ENCODE data around the gene QRFP.

Gene QRFP

DNA sequence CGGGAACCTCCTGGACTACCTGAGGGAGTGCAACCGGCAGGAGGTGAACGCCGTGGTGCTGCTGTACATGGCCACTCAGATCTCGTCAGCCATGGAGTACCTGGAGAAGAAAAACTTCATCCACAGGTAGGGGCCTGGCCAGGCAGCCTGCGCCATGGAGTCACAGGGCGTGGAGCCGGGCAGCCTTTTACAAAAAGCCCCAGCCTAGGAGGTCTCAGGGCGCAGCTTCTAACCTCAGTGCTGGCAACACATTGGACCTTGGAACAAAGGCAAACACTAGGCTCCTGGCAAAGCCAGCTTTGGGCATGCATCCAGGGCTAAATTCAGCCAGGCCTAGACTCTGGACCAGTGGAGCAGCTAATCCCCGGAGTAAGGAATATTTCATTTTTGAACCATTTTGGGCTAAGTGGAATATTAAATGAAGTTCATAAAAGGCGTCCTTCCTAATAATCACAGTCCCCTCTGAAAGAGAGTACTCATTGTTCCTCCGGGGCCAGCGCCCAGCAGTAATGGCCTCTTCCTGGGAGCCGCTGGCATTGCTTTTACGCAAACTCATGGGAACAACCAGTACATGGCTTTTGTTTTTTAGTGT lies 23.6 kb downstream of the QRFP start:
- DNase-seq: peak in 35 of 51 donors; percentile 19 to 79 (median 60)

DNA sequence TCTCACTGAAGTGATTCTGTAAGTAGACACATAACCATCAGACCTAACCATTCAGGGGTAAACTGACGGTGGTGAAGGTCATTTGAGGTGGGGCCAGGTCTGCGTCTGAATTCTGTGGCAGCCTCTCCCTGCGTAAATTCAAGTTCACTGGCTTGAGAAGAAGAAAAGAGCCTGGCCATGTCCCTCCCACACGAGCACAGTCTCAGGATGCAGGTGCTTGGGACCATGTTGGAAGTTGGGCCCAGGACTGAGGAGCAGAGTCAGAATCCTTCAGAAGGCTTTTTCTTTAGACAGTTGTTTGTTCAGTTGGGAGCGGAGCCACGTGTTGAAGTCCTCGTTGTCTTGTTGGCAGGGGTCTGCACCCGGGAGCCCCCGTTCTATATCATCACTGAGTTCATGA lies 24.1 kb downstream of the QRFP start:
- no peak for DNase-seq

DNA sequence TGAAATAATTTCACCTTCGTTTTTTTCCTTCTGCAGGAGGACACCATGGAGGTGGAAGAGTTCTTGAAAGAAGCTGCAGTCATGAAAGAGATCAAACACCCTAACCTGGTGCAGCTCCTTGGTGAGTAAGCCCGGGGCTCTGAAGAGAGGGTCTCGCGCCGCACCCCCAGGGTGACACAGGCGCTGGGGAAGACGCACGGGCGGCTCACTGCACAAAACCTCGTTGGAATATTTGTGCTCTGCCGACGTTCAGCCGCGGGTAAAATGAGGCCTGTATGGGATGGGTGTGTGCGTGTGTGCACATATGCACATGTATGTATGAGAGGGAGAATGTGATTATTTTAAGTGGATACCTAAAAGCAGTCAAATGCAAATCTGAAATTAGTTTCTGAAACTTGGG lies 24.5 kb downstream of the QRFP start:
- no peak for DNase-seq

DNA sequence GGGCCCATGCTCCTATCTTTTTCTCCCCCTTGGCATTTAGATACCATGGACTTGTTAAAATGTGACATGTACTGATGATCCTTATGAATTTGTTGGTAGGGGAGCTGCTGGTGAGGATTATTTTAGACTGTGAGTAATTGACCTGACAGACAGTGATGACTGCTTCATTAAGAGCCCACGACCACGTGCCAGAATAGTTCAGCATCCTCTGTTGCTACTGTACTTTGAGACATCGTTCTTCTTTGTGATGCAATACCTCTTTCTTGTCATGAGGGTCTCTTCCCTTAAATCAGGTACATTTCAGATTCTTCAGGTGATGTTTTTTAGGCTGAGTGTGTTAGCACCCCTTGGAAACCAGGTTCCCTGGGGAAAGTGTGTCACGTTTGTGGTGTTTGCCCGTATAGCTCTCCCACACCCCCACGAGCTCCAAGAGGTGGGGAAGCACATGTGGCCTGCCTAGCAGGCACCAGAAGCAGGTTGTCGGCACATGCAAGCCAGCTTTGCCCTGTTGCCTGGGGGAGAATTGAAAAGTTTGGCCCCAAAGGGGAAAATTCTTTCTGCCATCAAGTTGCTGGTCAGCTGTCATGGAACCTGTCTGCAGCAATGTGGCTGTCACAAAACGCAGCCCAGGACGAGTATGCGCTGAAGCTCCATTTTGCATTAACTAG lies 25.1 kb downstream of the QRFP start:
- DNase-seq: no peak

DNA sequence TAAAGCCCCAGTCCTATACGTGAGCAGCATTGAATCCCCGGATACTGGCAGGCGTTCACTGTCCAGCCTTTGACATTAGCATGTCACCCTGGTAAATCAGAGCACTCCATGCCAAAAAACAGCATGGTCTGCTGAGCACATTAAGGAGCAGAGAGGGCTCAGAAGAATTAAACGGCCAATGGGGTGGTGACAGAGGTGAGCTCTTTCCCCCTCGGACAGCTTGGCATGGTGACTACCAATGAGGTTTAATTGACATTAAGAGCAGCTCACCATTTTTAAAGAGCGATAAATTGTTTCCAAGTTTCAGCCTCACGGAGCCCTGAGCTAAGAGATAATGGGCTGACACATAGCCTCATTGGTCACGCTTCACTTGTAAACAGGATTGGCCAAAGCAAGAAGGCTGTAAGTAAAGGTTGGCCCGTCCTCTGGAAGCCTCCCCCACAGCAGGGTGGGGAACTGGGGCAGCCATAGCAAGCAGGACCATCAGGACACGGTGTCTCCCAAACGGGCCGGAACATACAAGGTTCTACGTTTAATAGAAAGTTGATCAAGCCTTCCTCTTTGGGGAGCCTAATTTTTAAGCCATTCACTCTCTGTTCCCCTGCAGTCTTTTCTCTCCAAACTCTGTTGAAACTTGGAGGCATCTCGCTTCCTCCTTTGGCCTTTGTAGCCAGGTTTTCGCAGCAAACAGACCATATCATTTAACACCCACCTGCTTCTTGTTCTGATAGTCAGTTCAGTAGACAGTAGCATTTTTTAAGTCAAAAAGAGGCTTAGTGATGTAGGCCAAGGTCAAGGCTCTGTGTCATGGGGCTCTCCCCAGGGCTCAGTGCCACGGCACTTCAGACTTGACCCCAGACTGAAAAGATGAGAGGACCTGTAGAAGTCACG lies 25.9 kb downstream of the QRFP start:
- peak in 1 of 51 donors; percentile 24 for DNase-seq

DNA sequence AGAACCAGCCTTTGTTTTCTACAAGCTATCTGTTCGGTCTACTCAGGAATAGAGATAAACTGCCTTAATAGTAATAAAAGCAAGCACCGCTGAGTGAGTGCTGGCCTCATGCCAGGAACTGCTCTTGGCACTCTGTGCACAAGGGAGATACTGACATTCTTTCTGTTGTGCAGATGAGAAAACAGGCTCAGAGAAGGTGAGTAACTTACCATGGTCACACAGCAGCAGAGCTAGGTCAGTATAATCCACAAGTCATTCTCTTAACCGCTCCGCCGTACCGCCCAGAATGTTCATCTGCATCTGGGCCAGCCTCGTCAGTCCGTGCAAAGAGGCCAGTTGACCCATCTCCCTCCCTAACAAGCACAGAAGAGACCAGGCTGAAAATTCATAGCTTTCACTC lies 27.4 kb downstream of the QRFP start:
- DNase-seq: peak in 2 of 51 donors; percentile 26 to 38

DNA sequence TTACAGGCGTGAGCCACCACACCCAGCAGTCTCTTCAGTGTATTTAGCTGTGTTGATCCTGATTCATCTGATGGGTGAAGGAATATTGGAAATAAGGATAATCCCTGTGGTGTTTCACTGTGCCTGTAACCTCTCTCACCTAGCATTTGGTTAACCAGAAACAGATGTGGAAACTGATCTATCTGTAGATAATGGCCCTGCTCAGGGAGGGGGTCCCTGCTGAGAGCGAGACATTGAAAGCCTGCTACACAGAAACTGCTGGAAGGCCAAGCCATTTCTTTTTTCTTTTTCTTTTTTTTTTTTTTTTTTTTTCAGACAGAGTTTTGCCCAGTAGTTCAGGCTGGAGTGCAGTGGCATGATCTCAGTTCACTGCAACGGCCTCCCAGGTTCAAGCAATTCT lies 28.4 kb downstream of the QRFP start:
- DNase-seq: no peak

DNA sequence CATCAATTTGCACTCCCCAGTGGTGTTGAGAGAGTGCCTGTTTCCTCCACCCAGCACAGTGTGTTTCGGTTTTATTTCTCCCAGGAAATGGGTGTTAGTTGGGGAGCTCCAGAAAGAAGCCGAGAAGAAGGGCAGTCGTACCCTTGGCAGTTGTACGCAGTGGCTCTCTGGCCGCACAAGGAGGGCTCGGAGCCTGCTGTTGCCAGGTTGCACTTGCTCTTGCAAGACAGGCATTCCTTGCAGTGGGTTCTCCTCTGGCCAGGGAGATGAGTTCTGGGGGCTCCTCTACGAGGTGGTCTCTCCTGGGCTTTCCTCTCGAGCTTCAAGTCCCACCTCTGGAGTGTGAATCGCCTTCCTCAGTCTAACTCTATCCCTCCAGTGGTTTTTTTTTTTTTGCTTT lies 29.1 kb downstream of the QRFP start:
- peak in 7 of 51 donors; percentile 26 to 41 (median 31) for DNase-seq

DNA sequence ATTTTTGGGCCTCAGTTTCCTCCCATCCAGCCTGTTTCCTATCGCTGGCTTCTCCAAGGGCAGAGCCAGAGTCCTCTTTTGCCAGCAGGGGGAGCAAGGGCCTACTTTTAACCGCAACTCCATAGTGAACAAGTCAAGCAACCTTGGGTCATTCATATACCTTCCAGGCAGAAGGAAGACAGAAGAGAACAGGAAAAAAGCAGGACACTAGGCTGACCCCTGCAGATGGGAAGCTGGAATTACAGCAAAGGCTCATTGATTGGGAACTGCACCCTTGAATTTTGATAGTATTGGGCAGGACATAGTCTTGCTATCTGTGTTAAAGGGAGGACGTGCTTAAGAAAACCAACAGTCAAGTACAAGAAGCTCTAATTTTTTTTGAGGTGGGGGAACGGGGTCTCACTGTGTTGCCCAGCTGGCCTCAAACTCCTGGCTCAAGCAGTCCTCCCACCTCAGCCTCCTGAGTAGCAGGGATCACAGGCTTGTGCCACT lies 30.1 kb downstream of the QRFP start:
- DNase-seq: peak in 24 of 51 donors; percentile 13 to 68 (median 44)

DNA sequence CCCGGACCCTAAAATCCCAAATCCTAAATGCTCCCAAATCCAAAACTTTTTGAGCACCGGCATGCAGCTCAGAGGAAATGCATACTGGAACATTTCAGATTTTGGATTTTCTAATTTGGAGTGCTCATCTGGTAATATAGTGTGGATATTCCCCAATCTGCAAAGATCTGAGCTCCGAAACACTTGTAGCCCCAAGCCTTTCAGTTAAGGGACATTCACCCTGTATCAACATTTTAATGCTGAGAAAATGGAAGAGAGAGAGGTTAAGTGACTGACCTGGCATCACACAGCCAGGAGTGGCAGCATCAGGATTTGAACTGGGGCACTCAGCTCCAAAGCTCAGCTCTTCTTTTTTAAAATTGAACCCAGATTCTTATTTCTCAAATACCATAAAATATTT lies 30.7 kb downstream of the QRFP start:
- DNase-seq: no peak

DNA sequence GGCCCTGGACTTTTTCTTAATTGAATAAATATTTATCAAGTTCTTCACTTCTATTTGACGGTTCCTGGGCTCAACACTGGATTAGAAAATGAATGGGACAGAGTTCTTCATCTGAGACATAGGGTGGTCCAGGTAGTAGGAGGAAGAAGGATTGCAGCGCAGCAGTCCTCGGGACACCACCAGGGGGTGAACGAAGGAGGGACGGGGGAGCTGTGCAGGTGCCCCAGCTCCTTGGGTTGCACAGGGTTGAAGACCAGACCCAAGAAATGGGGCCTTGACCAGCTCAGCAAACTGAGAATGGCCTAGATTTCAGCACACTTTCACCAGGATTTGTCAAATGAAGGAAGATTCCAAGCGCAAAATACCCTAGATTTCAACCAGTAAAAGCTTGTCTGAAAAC lies 32.1 kb downstream of the QRFP start:
- no peak for DNase-seq

DNA sequence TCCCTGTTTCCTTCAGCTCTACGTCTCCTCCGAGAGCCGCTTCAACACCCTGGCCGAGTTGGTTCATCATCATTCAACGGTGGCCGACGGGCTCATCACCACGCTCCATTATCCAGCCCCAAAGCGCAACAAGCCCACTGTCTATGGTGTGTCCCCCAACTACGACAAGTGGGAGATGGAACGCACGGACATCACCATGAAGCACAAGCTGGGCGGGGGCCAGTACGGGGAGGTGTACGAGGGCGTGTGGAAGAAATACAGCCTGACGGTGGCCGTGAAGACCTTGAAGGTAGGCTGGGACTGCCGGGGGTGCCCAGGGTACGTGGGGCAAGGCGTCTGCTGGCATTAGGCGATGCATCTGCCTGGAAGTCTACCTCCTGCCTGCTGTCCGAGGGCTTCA lies 33.9 kb downstream of the QRFP start:
- DNase-seq: no peak

DNA sequence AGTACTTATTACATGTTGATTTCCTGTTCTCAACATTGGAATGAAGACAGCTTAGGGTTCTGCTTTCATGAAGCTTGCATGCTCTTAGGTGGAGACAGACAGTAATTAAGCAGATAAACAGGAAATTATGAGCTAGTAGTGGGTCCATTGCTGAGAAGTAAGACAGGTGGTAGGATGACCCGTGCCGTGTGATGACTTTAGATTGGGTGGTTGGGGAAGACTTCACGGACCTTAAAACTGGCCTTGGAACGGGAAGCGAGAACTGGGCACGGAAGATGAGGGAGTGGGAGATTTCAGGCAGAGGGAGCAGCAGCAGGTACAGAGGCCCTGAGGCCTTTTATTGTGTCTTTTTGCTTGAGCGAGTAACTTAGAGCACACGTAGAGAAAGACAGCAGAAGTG lies 34.4 kb downstream of the QRFP start:
- no peak for DNase-seq

DNA sequence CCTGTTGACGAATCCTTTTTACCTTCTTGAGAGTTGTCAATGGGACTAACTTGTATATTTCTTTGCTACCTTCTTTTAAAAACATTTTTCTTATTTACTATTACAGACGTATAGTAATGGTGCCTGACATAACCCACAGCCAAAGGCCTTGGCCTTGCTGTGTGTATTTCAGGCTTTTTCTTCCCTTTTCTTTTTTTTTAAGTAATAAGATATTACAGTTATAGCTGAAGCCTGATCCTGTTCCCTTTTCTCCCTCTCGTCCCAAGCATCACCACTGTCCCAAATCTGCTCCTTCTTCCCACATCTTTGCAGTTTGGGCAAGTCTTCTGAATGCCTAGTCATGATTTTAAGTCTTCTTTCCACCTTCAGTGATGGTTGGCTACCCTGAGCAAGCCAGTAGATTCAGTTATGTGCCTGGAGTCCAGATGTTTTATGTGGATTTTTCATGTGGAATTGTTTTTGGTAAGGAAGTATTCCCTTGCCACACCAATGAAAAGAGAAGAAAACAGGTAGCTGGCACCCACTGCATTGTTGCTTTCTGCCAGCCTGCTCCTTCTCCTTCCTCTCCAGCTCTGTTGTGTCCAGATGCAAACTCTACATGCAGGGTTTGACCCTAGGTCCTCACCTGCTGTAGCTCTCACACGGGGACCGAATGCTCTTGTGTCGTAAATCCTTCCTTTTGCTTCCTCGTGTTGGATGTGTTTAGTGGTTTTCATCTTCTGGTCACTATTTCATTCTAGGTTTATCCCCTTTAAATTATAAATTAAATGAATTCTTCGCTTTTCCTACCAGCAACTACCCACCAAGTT lies 35.0 kb downstream of the QRFP start:
- DNase-seq: no peak

DNA sequence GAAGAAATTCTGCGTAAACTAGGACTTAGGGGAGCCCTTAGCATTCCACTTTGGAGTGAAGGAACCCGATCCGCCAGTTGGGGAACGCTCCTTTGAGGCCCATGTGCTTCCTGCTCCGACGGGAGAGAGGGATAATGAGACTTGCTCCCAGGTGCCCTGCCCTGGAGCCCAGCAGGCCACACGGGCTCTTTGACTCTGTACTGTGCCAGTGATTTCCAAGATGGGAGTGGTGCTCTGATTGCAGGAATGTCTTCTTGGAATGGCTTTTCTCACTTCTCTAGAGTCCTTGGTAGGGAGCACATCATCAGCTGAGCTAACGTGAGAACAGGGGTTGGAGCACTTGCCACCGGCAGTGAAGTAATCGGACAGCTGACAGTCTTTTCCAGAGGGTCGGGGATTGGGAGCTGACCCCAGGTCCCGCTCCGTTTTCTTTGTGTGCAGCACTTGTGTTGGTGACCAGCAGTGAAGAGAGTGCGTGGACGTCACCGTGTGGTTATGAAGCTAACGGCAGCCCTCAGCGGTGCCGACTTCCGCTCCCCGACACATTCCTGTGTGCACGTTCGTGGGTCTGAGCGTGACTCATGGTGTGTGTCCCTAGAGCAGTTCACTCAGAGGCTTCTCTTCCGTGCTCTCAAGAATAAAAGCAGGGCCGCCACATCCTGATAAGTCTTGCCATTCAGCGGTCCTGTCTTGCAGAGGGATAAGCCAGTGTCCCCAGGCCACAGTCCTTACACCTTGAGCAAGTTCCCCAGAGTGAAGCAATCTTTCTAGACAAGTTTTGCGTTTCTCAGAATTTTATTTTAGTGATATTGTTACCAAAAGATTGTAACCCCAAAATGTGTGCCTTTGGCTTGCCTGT lies 35.9 kb downstream of the QRFP start:
- peak in 18 of 51 donors; percentile 29 to 57 (median 40) for DNase-seq

DNA sequence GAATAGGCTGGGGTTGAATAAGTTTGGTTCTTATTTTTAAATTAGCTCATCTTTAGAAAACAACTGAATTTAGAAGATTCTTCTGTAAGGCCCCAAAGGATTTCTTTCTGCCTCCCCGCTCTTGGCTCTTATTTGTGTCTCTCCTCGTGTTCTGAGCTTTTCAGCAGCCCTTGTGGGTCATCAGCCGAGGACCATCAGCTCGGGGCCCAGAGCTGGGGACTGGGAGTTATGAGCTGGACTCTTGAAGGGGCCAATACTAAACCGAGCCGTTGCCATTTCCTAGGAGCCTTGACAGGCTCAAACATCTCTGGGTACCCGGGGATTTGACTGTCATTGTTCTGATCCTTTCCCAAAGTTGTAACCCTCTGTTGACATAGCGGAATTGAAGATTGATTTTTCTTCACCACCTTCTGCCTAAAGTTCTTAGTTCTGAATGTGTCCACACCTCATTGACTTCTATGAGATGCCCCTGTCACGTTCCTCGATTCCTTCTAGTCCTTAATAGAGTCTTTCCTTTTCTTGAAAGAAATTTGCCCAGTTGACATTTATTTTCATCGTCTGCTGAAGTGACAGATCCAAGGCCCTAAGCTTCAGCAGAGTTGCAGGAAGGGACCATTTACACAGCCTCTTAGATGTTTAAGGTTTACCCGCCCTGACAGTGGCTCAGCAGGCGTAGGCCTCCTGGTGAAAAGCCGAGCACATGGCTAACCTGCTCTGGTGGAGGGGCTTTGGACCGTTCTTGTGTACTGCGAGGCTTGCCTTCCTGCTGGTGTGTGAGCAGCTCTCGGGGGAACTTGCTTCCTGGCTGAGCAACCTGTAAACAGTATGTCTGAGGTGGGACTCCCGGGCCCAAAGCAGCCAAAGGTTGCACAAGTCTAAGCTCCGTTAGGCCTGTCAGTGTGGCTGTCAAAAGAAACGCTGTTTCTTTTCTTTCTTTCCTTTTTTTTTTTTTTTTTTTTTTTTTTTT lies 37.6 kb downstream of the QRFP start:
- no peak for DNase-seq

DNA sequence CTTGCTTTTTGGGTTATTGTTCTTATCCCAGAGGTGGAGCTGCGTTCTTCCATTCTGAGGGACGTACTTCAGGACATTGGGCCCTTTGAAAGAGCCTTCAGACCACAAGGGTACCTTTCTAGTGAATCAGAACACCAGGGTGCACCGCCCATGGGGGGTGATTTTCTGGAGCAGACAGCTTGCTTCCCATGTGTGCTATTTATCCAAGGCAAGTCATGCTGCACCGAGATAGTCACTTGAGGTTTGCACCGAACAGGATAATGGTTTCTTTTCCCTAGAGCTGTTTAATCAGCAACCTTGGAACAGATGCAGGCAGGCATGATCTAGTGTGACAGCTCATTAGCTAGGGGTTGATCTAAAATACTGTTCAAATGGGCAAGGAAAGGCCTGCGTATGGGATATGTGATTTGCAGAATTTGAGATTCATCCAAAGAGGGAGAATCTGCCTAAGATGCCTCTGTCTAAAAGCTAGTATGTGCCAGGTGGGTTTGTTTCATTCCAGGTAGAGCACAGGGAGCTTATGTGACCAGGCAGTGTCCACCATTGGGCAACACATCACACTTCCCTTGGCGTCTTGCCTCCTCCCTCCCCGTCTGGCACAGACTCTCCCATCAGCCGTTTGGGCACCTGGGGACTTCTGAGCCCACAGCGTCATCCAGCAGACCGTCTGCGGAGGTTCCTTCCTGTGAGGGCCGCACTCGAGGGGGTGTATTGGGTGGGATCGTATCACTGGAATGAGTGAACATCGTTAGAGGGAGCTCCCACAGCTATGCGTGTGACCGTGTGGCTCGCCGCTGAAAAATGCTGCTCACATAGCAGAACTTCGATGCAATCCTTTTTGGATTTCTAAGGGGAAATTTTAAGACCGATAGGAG lies 38.5 kb downstream of the QRFP start:
- peak in 1 of 51 donors; percentile 26 for DNase-seq

DNA sequence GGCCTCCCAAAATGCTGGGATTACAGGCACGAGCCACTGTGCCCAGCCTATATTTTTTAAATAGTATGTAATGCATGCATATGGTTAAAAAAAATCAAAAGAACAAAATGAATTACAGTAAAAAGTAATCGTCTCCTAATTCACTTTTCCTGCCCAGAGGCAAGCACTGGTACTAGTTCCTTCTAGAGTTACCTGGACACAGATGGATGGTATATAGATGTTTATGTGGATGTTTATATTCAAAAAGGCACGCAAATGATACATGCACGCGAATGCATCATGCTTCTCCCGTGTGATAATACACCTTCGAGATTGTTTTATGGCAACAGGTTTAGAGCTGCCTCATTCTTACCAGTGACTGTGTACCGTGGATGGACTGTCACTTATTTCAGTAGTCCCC lies 40.1 kb downstream of the QRFP start:
- DNase-seq: no peak
